Cardiac muscle cell (in vitro differentiated cells and primary cell): ENCODE results near the gene CSGALNACT2. TPM values are rescaled to one million over a fixed set of nuclear protein-coding genes. Genes with fewer than 3 reads are reported as not detected.

Experiments
- DNase-seq, 2 donors: peaks; one replicate each; pipeline versions ENCODE4 v3.0.0 to v3.0.0-alpha.2; 2010 to 2017; ENCODE audit warnings: low read depth in 1 of 2, low spot score in 1 of 2
- H3K27ac ChIP-seq: fragments of 200-600 bp; sonication (generic); 2 replicates; pipeline ENCODE4 v1.5.1; 2016
- H3K27me3 ChIP-seq: fragments of 200-600 bp; sonication (generic); 2 replicates; pipeline ENCODE4 v1.6.0; 2016; ENCODE audit warnings: control low read depth
- H3K36me3 ChIP-seq: fragments of 200-600 bp; sonication (generic); 2 replicates; pipeline ENCODE4 v1.5.1; 2016; ENCODE audit warnings: control low read depth
- H3K4me1 ChIP-seq: fragments of 200-600 bp; sonication (generic); 2 replicates; pipeline ENCODE4 v1.8.1; 2017; ENCODE audit warnings: low read depth, mild to moderate bottlenecking, mixed run types
- H3K4me3 ChIP-seq: fragments of 200-600 bp; sonication (generic); 2 replicates; pipeline ENCODE4 v1.5.1; 2016; ENCODE audit warnings: mild to moderate bottlenecking
- H3K9me3 ChIP-seq: fragments of 200-600 bp; sonication (generic); 2 replicates; pipeline ENCODE4 v1.5.1; 2017; ENCODE audit warnings: low read depth, mild to moderate bottlenecking, control low read depth
- polyA plus RNA-seq: library from polyadenylated mRNA; unstranded; fragments of >200 nt; fragmentation: Nextera tagmentation; extraction: Ambion mirVana; gene quantifications from 2 replicates; pipeline ENCODE4 v1.2.1, GENCODE V29; 2016
- total RNA-seq: library from RNA; depleted of rRNA; stranded (reverse); fragments of >200 nt; gene quantifications from 2 replicates; pipeline ENCODE4 v1.2.3, GENCODE V29; 2016
- TF ChIP-seq, protein P1 (sequence below): IDR thresholded peaks from 2 replicates; pipeline ENCODE4 v1.5.1; 2012; ENCODE audit warnings: low read depth, mild to moderate bottlenecking, low read length

CSGALNACT2 gene
- total and polyA plus RNA-seq, 2 experiments from 2014 or later, result 8.3 to 9.9 TPM

DNA sequence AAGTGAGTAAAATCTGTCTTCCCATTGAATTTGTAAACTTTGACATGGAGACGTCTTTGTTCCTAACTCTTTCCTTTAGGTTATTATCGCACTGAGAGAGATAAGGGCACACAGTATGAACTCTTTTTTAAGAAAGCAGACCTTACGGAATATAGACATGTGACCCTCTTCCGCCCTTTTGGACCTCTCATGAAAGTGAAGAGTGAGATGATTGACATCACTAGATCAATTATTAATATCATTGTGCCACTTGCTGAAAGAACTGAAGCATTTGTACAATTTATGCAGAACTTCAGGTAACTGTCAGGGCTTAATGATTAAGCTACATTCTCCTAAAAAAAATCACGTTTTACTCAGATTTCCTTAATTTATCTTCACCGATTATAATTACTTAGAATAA lies 20.4 kb downstream of the CSGALNACT2 start:
- no peaks in the 10 kb centered on the region for H3K9me3 ChIP-seq
- H3K4me3 ChIP-seq, result no peak overlapping the region
- no peaks in the 10 kb centered on the region for H3K36me3 ChIP-seq
- H3K27ac ChIP-seq, result no peak overlapping the region
- DNase-seq, result no peak
- H3K4me1 ChIP-seq, result no peaks in the 10 kb centered on the region
- H3K27me3 ChIP-seq, result no peaks in the 10 kb centered on the region
- TF ChIP-seq, protein P1, sequence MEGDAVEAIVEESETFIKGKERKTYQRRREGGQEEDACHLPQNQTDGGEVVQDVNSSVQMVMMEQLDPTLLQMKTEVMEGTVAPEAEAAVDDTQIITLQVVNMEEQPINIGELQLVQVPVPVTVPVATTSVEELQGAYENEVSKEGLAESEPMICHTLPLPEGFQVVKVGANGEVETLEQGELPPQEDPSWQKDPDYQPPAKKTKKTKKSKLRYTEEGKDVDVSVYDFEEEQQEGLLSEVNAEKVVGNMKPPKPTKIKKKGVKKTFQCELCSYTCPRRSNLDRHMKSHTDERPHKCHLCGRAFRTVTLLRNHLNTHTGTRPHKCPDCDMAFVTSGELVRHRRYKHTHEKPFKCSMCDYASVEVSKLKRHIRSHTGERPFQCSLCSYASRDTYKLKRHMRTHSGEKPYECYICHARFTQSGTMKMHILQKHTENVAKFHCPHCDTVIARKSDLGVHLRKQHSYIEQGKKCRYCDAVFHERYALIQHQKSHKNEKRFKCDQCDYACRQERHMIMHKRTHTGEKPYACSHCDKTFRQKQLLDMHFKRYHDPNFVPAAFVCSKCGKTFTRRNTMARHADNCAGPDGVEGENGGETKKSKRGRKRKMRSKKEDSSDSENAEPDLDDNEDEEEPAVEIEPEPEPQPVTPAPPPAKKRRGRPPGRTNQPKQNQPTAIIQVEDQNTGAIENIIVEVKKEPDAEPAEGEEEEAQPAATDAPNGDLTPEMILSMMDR, result no peak

GRCh38 chr10:43160046-43160920 lies 22.0 kb downstream of the CSGALNACT2 start:
- no peaks in the 10 kb centered on the region for H3K36me3 ChIP-seq
- H3K27me3 ChIP-seq, result no peaks in the 10 kb centered on the region
- DNase-seq, result peak in 1 of 2 donors; percentile 54
- TF ChIP-seq, protein P1, result no peak
- H3K9me3 ChIP-seq, result no peaks in the 10 kb centered on the region
- H3K4me1 ChIP-seq, result no peaks in the 10 kb centered on the region
- no peak overlapping the region for H3K4me3 ChIP-seq
- no peak overlapping the region for H3K27ac ChIP-seq

DNA sequence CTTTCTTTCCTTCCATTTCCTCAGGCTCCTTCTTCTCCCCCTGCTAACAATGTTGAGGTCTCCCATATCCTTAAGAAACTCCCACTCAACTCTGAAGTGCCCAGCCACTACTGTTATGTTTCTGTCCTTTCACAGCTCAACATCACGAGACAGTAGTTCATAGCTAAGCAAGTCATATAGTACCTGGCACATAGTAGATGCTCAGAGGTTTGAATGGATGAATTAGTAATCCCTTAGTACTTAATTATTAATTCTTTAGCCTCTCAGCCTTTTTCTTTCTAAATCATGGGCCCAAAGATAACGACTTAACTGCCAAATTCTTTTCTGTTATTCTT lies 22.6 kb downstream of the CSGALNACT2 start:
- H3K4me3 ChIP-seq, result no peak overlapping the region
- no peaks in the 10 kb centered on the region for H3K9me3 ChIP-seq
- no peaks in the 10 kb centered on the region for H3K4me1 ChIP-seq
- H3K36me3 ChIP-seq, result no peaks in the 10 kb centered on the region
- H3K27me3 ChIP-seq, result no peaks in the 10 kb centered on the region
- TF ChIP-seq, protein P1, result no peak
- no peak for DNase-seq
- H3K27ac ChIP-seq, result no peak overlapping the region

DNA sequence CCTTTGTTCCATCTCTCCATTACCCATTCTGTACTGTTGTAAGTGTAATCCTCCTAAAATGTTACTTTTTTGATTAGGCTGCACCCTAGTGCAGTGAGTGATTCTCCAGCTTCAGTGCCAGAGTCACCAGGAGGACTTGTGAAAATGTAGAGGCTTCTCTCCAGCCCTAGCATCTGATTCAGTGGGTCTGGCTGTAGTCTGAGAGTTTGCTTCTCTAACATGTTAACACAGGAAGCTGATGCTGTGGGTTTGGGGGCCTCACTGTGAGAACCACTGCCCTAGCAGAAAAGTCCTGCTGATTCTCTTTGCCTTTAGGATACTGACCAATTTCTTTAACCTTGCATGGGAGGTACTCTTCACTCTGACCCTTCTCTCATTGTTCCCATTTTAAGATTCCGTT lies 24.4 kb downstream of the CSGALNACT2 start:
- H3K4me3 ChIP-seq, result no peak overlapping the region
- H3K4me1 ChIP-seq, result no peaks in the 10 kb centered on the region
- TF ChIP-seq, protein P1, result no peak
- no peaks in the 10 kb centered on the region for H3K36me3 ChIP-seq
- H3K9me3 ChIP-seq, result no peaks in the 10 kb centered on the region
- no peaks in the 10 kb centered on the region for H3K27me3 ChIP-seq
- H3K27ac ChIP-seq, result no peak overlapping the region
- DNase-seq, result no peak

DNA sequence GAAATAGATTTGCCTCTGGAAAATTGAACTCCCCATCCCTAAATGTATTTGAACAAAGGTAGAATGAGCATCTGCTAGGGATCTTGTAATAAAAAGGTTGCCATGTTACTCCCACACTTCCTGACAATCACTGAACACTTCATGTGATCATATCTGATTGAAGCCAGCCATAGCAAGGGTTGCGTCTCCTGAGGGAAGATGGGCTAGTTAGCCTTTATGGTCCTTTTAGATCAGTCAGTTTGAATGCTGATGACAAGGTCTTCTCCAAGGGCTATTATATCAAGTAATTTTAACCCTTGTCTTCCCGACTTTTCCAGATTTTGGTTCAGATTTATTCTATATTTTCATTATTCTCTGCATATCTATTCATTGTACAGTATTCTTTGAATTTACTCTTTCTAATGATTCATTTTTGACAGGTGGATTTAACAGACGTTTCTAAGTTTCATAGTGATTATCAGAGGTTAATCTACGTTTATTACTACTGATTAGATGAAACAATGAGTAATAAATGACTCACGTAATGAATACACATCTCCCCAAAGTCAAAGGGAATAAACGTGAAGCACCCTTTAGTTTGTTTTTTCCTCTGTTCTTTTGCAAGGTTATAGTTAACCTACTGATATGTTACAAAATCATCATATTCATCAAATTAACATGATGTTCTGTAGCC lies 28.1 kb downstream of the CSGALNACT2 start:
- no peak overlapping the region for H3K4me3 ChIP-seq
- H3K27me3 ChIP-seq, result no peaks in the 10 kb centered on the region
- H3K4me1 ChIP-seq, result peaks cover 9% of the 10 kb centered on the region
- TF ChIP-seq, protein P1, result no peak
- no peaks in the 10 kb centered on the region for H3K36me3 ChIP-seq
- H3K9me3 ChIP-seq, result no peaks in the 10 kb centered on the region
- H3K27ac ChIP-seq, result no peak overlapping the region
- DNase-seq, result no peak
